Measurements from ENCODE around the gene PLCH2.

Gene PLCH2

DNA sequence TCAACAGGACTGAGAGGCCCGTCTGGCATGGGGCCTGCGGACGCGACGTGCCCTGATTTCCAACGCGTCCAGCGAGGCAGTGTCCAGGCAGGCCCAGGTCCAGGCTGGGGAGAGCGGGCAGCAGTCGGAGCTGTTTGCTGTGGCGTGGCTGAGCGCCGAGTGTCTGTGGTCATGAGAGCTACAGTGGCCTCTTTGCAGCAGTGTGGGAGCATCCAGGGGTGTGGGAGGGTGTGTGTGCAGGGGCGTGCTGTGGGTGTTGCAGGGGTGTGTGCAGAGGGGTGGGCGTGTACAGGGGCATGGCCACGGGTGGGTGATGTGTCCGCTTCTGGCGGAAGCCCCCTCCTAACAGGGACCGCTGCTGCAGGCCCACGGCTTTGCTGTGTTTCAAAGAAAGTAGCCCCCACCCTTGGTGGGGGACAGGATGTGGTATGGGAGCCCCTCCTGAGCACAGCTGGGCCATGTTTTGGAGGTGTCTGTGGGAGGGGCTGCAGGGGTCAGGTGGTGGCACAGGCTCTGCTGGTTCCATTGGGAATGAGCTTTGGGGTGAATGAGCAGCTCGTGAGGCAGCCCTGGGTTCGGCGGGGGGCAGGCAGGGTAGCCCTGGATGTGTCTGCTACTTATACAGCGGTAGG lies 17.7 kb downstream of the PLCH2 start:
- Mint-ChIP-seq H3K4me1 (peaks cover 36% of the 10 kb centered on the region), H3K9me3 (peaks cover 2% of the 10 kb centered on the region), H3K27me3 (no peaks in the 10 kb centered on the region), H3K27ac (ENCODE audit: low read depth) (peak overlapping the region; percentile 64), H3K36me3 (ENCODE audit: insufficient read depth) (peaks cover 7% of the 10 kb centered on the region), H3K4me3 (peak overlapping the region; percentile 52)
- ATAC-seq (replicated peaks; ENCODE audit: extremely low read depth, poor library complexity, severe bottlenecking) = peak; percentile 41
- DNase-seq (ENCODE audit: low spot score in 2 of 2) = peak in 1 of 2 donors; percentile 17

DNA sequence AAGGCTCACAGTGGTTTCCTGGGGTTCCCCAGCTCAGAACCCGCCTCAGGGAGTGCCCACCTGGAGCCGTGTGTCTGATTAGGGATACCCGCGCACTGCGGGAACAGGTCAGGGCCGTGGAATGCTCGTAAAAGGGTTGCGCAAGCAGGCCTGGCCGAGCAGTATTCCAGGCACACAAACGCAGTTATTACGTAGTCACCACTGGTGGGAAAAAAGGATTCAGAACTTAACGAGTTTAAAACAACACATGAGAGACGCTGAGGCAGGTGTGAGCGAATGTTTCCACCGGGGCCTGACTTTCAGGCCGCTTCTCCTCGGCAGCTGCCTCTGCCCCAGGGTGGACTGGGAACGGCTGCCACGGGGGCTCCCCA lies 18.2 kb downstream of the PLCH2 start:
- Mint-ChIP-seq H3K27ac (ENCODE audit: low read depth) (peak overlapping the region; percentile 64), H3K36me3 (ENCODE audit: insufficient read depth) (peaks cover 7% of the 10 kb centered on the region), H3K4me3 (peak overlapping the region; percentile 52), H3K4me1 (peaks cover 40% of the 10 kb centered on the region), H3K9me3 (no peaks in the 10 kb centered on the region), H3K27me3 (no peaks in the 10 kb centered on the region)
- DNase-seq (ENCODE audit: low spot score in 2 of 2) = no peak
- ATAC-seq (replicated peaks; ENCODE audit: extremely low read depth, poor library complexity, severe bottlenecking) = no peak

DNA sequence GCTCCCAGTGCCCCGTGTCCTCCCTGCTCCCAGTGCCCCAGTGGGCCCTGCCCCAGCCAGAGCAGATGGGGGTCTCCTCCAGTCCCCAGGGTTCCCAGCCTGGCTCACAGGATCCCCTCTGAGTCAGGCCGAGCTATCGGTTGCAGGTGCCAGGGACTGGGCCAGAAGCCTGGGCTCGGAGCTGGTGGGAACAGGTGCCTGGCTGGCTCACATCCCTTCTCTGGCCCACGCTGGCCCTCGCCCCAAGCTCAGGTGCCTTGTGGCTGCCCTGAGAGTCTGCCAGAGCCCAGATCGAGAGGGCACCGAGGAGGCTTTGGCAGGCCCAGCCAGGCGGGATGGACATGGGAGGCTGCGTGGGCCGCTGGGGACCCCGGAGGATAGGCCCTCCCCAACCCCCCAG lies 18.9 kb downstream of the PLCH2 start:
- no peaks in the 10 kb centered on the region for H3K9me3 Mint-ChIP-seq
- ATAC-seq (replicated peaks; ENCODE audit: extremely low read depth, poor library complexity, severe bottlenecking) (no peak), DNase-seq (ENCODE audit: low spot score in 2 of 2) (no peak)
- no peak overlapping the region for H3K4me3 Mint-ChIP-seq
- peaks cover 7% of the 10 kb centered on the region for H3K36me3 Mint-ChIP-seq (ENCODE audit: insufficient read depth)
- H3K27ac Mint-ChIP-seq (ENCODE audit: low read depth) = peak overlapping the region; percentile 94
- H3K4me1 Mint-ChIP-seq = peaks cover 47% of the 10 kb centered on the region
- no peaks in the 10 kb centered on the region for H3K27me3 Mint-ChIP-seq

DNA sequence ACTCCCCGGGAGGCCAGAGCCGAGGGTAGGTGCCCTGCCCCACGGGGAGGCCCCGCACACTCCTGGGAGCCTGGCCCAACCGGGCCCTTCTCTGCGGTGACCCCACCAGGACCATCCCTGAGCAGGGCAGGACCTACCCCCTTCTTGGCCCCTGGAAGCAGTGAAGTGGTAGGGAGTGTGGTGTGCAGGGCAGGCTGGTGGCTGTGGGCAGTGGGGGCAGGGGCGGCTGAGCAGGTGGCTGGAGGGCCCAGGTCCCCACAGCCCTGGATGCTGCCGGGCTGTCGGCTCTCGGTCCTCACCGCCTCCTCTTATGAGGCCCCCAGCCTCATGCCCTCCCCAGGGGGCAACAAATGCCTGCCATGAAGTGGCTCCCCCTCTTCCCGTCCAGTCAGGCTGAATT lies 19.5 kb downstream of the PLCH2 start:
- H3K9me3 Mint-ChIP-seq = no peaks in the 10 kb centered on the region
- peaks cover 7% of the 10 kb centered on the region for H3K36me3 Mint-ChIP-seq (ENCODE audit: insufficient read depth)
- no peak for ATAC-seq (replicated peaks; ENCODE audit: extremely low read depth, poor library complexity, severe bottlenecking)
- DNase-seq (ENCODE audit: low spot score in 2 of 2) = no peak
- H3K27me3 Mint-ChIP-seq = no peaks in the 10 kb centered on the region
- H3K4me3 Mint-ChIP-seq = no peak overlapping the region
- peaks cover 52% of the 10 kb centered on the region for H3K4me1 Mint-ChIP-seq
- peak overlapping the region; percentile 94 for H3K27ac Mint-ChIP-seq (ENCODE audit: low read depth)

DNA sequence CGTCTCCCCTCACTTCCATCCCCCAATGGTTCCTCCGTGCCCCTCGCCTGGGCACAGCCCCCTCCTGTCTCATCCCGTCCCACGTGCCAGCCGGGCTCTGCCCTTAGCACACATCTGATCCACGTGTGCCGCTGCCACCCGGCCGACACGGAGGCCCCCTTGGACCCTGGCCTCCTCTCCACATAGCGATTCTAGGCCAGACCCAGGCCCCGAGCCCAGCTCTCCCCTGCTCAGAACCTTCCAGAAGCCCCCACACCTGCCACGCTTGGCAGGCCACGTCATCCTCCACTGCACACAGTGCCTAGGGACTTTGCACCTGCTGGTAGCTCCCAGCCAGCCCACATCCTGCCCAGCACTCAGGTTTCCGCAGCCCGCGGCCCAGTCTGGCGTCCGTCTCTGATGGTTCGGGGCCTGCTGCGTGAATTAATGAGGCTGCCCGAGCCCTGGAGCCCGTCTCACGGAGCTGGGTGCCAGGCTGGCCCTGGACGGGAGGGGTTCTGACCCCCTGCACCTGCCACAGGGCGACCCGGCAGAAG lies 20.1 kb downstream of the PLCH2 start:
- DNase-seq (ENCODE audit: low spot score in 2 of 2) (peak in 1 of 2 donors; percentile 50), ATAC-seq (replicated peaks; ENCODE audit: extremely low read depth, poor library complexity, severe bottlenecking) (peak; percentile 77)
- Mint-ChIP-seq H3K27ac (ENCODE audit: low read depth) (peak overlapping the region; percentile 94), H3K4me3 (peak overlapping the region; percentile 53), H3K27me3 (no peaks in the 10 kb centered on the region), H3K36me3 (ENCODE audit: insufficient read depth) (peaks cover 7% of the 10 kb centered on the region), H3K9me3 (no peaks in the 10 kb centered on the region), H3K4me1 (peaks cover 52% of the 10 kb centered on the region)

DNA sequence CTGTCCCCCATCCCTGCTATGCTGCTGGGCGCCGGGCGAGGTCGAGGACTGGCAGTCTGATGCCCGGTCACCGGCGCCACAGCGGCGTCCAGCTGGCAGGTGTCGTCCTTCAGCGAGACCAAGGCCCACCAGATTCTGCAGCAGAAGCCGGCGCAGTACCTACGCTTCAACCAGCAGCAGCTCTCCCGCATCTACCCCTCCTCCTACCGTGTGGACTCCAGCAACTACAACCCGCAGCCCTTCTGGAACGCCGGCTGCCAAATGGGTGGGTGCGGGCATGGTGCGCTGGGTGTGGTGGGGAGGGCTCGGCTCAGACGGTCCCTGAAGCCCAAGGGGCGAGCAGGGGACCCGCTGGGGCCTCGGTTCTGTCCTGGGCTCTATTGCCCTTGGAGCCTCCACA lies 20.7 kb downstream of the PLCH2 start:
- Mint-ChIP-seq H3K4me1 (peaks cover 46% of the 10 kb centered on the region), H3K27me3 (no peaks in the 10 kb centered on the region), H3K4me3 (peak overlapping the region; percentile 53), H3K9me3 (no peaks in the 10 kb centered on the region), H3K36me3 (ENCODE audit: insufficient read depth) (peaks cover 6% of the 10 kb centered on the region), H3K27ac (ENCODE audit: low read depth) (peak overlapping the region; percentile 94)
- DNase-seq (ENCODE audit: low spot score in 2 of 2) (no peak), ATAC-seq (replicated peaks; ENCODE audit: extremely low read depth, poor library complexity, severe bottlenecking) (no peak)

DNA sequence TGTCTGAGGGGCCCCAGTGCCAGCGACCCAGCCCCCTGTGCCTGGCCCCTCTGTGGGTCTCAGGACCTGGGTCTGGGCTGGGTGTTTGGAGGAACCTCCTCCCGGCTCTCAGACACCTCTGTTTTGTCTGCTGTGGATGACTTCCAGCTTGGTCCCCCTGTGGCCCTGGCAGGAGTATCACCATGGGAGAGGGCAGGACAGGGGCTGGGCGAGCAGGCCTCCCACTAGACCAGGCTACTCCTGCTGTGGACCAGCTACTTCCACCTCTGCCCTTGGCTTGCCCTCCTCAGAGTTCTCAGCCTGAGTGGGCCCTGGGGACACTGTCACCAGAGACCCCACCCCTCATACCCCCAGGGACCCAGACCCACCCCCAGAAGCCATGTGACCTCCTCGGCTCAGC lies 21.8 kb downstream of the PLCH2 start:
- no peak for ATAC-seq (replicated peaks; ENCODE audit: extremely low read depth, poor library complexity, severe bottlenecking)
- Mint-ChIP-seq H3K27ac (ENCODE audit: low read depth) (no peak overlapping the region), H3K4me3 (no peak overlapping the region), H3K36me3 (ENCODE audit: insufficient read depth) (peaks cover 6% of the 10 kb centered on the region), H3K27me3 (no peaks in the 10 kb centered on the region), H3K9me3 (no peaks in the 10 kb centered on the region), H3K4me1 (peaks cover 45% of the 10 kb centered on the region)
- no peak for DNase-seq (ENCODE audit: low spot score in 2 of 2)

DNA sequence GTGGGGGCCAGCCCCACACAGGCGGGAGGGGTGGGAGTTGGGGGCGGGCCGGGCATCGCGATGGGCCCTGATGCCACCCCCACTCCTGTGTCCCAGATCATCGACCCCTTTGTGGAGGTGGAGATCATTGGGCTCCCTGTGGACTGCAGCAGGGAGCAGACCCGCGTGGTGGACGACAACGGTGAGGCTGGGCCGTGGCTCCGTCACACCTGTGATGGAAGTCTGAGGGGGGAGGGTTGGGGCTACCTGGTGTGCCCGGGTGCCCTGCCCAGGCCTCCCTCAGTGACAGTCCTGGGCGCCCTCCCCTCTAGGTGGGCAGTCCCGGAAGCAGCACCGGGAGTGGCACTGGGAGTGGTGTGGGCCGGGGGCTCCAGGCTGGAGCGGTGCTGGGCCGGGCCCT lies 22.6 kb downstream of the PLCH2 start:
- H3K4me1 Mint-ChIP-seq = peaks cover 37% of the 10 kb centered on the region

DNA sequence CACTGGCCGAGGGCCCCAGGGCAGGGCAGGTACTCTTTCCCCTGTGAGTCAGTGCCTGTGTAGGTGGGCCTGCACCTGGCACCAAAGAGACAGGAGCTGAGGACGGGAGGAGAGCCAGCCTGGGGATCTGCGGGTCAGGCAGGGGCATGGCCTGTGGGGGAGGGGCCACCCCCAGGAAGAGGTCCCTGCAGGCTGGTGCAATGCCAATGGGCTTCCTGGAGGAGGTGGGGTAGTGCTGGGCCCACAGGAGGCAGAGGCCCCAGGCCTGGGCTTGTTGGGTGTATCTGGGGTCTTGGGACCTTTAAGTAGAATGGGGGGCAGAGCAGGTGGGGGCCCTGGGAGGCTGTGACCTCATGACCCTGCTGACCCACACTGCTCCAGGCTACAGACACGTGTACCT lies 23.2 kb downstream of the PLCH2 start:
- no peak for ATAC-seq (replicated peaks; ENCODE audit: extremely low read depth, poor library complexity, severe bottlenecking)
- peaks cover 6% of the 10 kb centered on the region for H3K36me3 Mint-ChIP-seq (ENCODE audit: insufficient read depth)
- H3K27me3 Mint-ChIP-seq = no peaks in the 10 kb centered on the region
- H3K9me3 Mint-ChIP-seq = no peaks in the 10 kb centered on the region
- H3K4me1 Mint-ChIP-seq = peaks cover 31% of the 10 kb centered on the region
- DNase-seq (ENCODE audit: low spot score in 2 of 2) = no peak
- H3K4me3 Mint-ChIP-seq = peak overlapping the region; percentile 38
- H3K27ac Mint-ChIP-seq (ENCODE audit: low read depth) = peak overlapping the region; percentile 78

More for the DNA sequence above, 22.6 kb downstream of the PLCH2 start:
- H3K27me3 Mint-ChIP-seq = no peaks in the 10 kb centered on the region
- DNase-seq (ENCODE audit: low spot score in 2 of 2) (no peak), ATAC-seq (replicated peaks; ENCODE audit: extremely low read depth, poor library complexity, severe bottlenecking) (no peak)
- H3K4me3 Mint-ChIP-seq = no peak overlapping the region
- no peaks in the 10 kb centered on the region for H3K9me3 Mint-ChIP-seq
- peaks cover 6% of the 10 kb centered on the region for H3K36me3 Mint-ChIP-seq (ENCODE audit: insufficient read depth)
- H3K27ac Mint-ChIP-seq (ENCODE audit: low read depth) = no peak overlapping the region

DNA sequence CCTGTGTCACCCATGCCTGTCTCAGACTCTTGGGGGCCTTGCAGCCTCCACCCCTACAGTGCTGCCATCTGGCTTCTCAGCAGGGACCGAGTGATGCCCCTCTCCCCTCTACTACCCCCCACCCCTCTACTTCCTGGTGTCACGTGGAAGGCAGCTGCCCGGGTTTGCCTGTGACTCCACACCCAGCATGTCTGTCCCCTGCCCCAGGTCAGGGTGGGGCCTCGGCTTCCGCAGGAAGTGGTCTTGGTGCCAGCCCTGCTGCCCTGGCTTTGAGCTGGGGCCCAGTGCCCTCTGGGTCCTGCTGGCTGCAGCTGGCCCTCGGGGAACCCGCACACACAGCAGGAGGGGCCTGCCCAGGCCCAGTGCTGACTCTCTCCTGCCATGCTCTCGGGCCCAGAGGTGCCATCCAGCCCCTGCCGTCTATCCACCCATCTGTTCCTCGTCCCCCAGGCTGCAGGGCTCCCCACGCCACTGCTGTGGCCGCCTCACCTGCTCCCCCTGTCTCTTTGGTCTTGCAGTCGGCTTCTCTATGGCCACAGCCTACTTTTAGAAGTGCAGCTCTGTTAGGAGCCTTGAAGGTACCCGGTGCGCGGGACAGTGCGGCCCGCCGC lies 24.0 kb downstream of the PLCH2 start:
- Mint-ChIP-seq H3K9me3 (no peaks in the 10 kb centered on the region), H3K27ac (ENCODE audit: low read depth) (peak overlapping the region; percentile 78), H3K36me3 (ENCODE audit: insufficient read depth) (peaks cover 7% of the 10 kb centered on the region), H3K27me3 (no peaks in the 10 kb centered on the region), H3K4me3 (peak overlapping the region; percentile 38), H3K4me1 (peaks cover 30% of the 10 kb centered on the region)
- DNase-seq (ENCODE audit: low spot score in 2 of 2) (no peak), ATAC-seq (replicated peaks; ENCODE audit: extremely low read depth, poor library complexity, severe bottlenecking) (peak; percentile 35)

DNA sequence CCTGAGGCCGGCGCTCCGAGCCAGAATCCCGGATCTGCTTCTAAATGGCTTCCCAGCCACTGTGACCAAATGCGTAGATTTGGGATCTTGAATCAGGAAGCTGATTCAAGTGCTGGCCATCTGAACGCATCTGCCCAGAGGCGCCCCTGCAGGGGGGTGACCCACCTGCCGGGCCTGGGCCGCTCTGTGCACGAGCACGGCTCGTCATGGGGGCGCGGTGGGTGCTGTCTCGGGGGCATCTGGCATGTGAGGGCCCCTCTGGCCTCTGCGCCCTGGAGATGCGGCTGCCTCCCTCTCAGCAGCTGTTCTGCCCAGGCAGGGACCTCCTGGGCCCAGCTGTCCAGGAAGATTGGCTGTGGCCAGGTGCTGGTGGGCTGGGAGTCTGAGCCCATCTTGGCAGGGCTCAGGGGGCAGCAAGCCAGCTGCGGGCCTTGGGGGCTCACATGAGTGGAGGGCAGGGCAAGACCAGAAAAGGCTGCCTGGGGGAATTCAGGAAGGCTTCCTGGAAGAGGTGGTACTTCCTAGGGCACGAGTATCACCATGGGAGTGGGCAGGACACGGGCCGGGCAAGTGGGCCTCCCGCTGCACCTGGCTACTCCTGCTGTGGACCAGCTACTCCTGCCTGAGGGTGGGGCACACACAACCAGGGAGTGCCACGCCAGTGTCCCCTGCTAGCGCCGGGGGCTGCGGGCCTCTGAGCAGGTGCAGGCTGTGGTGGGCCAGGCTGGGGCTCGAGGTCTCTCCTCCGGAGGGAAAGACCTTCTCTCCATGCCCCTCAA lies 25.1 kb downstream of the PLCH2 start:
- Mint-ChIP-seq H3K27ac (ENCODE audit: low read depth) (no peak overlapping the region), H3K36me3 (ENCODE audit: insufficient read depth) (peaks cover 2% of the 10 kb centered on the region), H3K4me3 (no peak overlapping the region), H3K4me1 (peaks cover 25% of the 10 kb centered on the region), H3K9me3 (no peaks in the 10 kb centered on the region), H3K27me3 (no peaks in the 10 kb centered on the region)
- no peak for DNase-seq (ENCODE audit: low spot score in 2 of 2)
- no peak for ATAC-seq (replicated peaks; ENCODE audit: extremely low read depth, poor library complexity, severe bottlenecking)

DNA sequence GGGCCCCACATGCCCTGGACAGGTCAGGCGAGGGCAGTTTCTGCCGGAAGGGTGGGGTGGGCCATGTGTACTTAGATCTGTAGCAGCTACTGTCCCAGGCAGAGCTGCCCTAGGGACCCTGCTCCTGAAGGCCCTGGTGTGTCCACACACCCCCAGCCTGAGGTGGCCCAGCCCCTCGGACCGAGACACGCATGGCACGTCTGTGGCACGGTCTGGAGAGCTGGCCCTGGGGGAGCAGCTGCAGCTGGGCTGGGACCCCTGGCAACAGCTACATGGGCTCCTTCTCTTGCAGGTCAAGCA lies 25.7 kb downstream of the PLCH2 start:
- no peak overlapping the region for H3K27ac Mint-ChIP-seq (ENCODE audit: low read depth)
- no peak for ATAC-seq (replicated peaks; ENCODE audit: extremely low read depth, poor library complexity, severe bottlenecking)
- no peaks in the 10 kb centered on the region for H3K9me3 Mint-ChIP-seq
- H3K4me1 Mint-ChIP-seq = peaks cover 19% of the 10 kb centered on the region
- H3K4me3 Mint-ChIP-seq = no peak overlapping the region
- H3K27me3 Mint-ChIP-seq = no peaks in the 10 kb centered on the region
- no peak for DNase-seq (ENCODE audit: low spot score in 2 of 2)
- peaks cover 2% of the 10 kb centered on the region for H3K36me3 Mint-ChIP-seq (ENCODE audit: insufficient read depth)

DNA sequence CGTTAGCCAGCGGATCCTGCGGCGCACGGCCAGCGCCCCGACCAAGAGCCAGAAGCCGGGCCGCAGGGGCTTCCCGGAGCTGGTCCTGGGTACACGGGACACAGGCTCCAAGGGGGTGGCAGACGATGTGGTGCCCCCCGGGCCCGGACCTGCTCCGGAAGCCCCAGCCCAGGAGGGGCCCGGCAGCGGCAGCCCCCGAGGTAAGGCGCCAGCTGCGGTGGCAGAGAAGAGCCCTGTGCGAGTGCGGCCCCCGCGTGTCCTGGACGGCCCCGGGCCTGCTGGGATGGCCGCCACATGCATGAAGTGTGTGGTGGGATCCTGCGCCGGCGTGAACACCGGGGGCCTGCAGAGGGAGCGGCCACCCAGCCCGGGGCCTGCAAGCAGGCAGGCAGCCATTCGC lies 26.1 kb downstream of the PLCH2 start:
- DNase-seq (ENCODE audit: low spot score in 2 of 2) (no peak), ATAC-seq (replicated peaks; ENCODE audit: extremely low read depth, poor library complexity, severe bottlenecking) (no peak)
- H3K36me3 Mint-ChIP-seq (ENCODE audit: insufficient read depth) = peaks cover 4% of the 10 kb centered on the region
- H3K27me3 Mint-ChIP-seq = no peaks in the 10 kb centered on the region
- peaks cover 16% of the 10 kb centered on the region for H3K4me1 Mint-ChIP-seq
- no peak overlapping the region for H3K4me3 Mint-ChIP-seq
- H3K27ac Mint-ChIP-seq (ENCODE audit: low read depth) = no peak overlapping the region
- no peaks in the 10 kb centered on the region for H3K9me3 Mint-ChIP-seq
